HG03025 (cell line): ENCODE results near the gene WNT1.

Experiments
- ATAC-seq: cut with Tn5 transposase; IDR thresholded peaks from one replicate; pipeline ENCODE4 v1.9.1; 2021; ENCODE audit warnings: mild to moderate bottlenecking, moderate library complexity; ENCODE audit not compliant: unreplicated experiment, low FRiP score

WNT1 gene

GRCh38 chr12:49026101-49026500 lies 48.0 kb downstream of the WNT1 start:
- ATAC-seq = no peak

- ATAC-seq = no peak
These were observed 48.8 kb downstream of the WNT1 start for GRCh38 chr12:49026678-49027480.

- no peak for ATAC-seq
These were observed 49.9 kb downstream of the WNT1 start for GRCh38 chr12:49027846-49028555.

GRCh38 chr12:49028666-49029275 lies 50.6 kb downstream of the WNT1 start:
- ATAC-seq = no peak

GRCh38 chr12:49030119-49030518 lies 52.0 kb downstream of the WNT1 start:
- ATAC-seq = no peak

GRCh38 chr12:49030714-49031572 lies 52.8 kb downstream of the WNT1 start:
- no peak for ATAC-seq

GRCh38 chr12:49031573-49032161 lies 53.5 kb downstream of the WNT1 start:
- no peak for ATAC-seq
